Thyroid gland (tissue), 4 donors: Measurements from ENCODE around the gene FUT3.

Source experiments
- POLR2A ChIP-seq, 2 donors: fragments of 450-650 bp; IDR thresholded peaks; one replicate each; pipeline ENCODE4 v1.6.1; 2017; ENCODE audit warnings: antibody characterized with exemption in 2 of 2, mild to moderate bottlenecking in 2 of 2, moderate library complexity in 1 of 2
- TF ChIP-seq, protein P1 (sequence below), 6 experiments: fragments of 200-600 bp in 3 of 6; fragments of 450-650 bp in 3 of 6; sonication (generic) in 3 of 6; IDR thresholded peaks; one replicate each; pipeline ENCODE4 v1.5.1; 2016 to 2019; ENCODE audit warnings: antibody characterized with exemption in 6 of 6, mild to moderate bottlenecking in 2 of 6, inconsistent platforms in 1 of 6, moderate library complexity in 1 of 6

DNA sequence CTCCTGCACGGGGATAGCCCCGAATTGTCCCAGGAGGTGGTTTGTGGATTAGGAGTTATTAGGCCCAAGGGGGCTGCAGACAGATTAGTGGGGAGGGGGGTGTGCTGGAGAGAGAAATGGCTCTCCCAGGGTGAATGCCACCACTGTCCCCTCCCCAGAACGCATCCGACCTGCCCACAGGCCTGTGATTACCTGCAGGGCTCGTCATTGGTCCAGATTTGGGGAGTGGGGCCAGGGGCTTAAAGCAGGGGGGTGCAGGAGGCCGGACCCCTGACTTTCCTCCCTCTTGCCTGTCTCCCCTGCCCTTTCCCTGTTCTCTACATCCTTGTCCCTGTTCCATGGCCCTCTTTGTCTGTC is 45.1 kb downstream of the FUT3 start:
- TF ChIP-seq, protein P1, sequence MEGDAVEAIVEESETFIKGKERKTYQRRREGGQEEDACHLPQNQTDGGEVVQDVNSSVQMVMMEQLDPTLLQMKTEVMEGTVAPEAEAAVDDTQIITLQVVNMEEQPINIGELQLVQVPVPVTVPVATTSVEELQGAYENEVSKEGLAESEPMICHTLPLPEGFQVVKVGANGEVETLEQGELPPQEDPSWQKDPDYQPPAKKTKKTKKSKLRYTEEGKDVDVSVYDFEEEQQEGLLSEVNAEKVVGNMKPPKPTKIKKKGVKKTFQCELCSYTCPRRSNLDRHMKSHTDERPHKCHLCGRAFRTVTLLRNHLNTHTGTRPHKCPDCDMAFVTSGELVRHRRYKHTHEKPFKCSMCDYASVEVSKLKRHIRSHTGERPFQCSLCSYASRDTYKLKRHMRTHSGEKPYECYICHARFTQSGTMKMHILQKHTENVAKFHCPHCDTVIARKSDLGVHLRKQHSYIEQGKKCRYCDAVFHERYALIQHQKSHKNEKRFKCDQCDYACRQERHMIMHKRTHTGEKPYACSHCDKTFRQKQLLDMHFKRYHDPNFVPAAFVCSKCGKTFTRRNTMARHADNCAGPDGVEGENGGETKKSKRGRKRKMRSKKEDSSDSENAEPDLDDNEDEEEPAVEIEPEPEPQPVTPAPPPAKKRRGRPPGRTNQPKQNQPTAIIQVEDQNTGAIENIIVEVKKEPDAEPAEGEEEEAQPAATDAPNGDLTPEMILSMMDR (IDR thresholded peaks at IDR 0.05) = peak in 2 of 6 experiments; percentile 5 to 8
- TF ChIP-seq POLR2A (IDR thresholded peaks at IDR 0.05) = no peak
